ENCODE measurements around the gene MYOG. TPM values are rescaled to one million over a fixed set of nuclear protein-coding genes. Genes with fewer than 3 reads are reported as not detected.

Gene MYOG
- not detected in 2 replicates for total RNA-seq (2014; rRNA removed; shearing (Covaris generic); ENCODE audit: low replicate concordance)

DNA sequence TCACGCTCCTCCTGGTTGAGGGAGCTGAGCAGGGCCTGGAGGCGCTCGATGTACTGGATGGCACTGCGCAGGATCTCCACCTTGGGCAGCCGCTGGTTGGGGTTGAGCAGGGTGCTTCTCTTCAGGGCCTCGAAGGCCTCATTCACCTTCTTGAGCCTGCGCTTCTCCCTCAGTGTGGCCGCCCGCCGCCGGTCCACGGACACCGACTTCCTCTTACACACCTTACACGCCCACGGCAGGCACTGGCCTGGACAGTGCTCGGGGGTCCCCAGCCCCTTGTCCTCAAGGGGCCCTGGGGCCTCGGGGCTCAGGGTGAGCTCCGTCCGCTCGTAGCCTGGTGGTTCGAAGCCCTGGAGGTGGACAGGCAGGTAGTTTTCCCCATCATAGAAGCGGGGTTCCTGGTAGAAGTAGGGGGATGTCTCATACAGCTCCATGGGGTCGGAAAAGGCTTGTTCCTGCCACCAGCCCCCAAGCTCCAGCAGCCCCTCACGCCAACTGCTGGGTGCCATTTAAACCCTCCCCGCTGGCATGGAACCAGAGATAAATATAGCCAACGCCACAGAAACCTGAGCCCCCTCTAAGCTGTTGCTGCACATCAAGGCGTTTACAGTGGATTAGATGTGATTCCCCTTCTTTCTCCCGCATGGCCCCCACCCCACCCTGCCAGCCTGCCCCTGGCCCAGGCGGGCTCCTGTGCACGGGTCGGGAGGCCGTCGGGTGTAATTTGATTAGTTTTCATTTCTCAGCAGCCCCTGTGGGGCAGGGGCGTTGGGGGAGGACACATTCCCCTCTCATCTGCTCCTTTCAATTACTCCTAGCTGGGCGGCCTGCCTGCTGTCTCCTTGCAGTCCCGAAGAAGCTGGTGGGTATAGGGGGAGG, at the start of gene MYOG:
Gene MYOG, minus strand, starts transcription at position 485 of the 879 bp plus-strand sequence. Its CDS starts 51 bp downstream, at position 434.
- no peak for DNase-seq
- H3K27me3 ChIP-seq: no peaks in the 10 kb centered on the region
- no peak within 1 kb of the TSS for H3K4me3 ChIP-seq
- H3K9me3 ChIP-seq: no peaks in the 10 kb centered on the region
- no peaks in the 10 kb centered on the region for H3K36me3 ChIP-seq

DNA sequence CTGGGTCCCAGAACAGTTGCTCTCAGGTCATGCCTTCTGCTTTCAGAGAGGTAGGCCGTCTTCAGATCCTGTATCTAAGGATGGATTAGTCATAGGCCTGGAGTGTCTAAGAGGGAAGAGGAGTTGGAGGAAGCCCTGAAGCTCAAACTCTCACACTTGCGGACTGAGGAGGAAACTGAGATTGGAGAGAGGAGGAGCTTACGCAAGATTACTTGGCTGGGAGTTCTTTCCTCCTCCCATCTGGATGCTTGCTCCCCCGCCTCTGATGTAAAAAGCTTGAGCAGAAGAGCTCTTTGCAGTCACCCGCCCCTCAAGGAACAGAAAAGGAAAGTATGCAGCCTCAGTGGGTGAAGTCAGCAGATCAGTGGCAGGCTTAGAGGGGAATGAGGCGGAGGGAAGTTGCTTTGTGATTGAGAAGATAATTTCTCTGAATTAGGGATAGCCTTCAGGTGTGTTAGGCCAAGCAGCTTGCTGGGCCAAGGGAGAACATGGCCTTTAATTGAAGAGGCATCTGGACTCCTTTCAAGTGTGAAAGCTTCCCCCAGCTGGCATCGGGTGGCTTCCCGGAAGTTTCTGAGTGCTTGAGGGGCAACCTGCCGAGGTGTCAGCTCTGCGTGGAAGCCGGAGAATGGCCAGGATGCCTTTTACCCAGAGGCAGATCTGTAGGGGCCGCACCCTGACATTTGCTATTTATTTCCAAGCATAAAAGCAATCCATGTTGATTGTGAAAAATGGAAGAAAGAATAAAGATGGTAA, 48.3 kb upstream of the MYOG start:
- DNase-seq: no peak
- Histone ChIP-seq H3K36me3 (no peaks in the 10 kb centered on the region), H3K9me3 (no peaks in the 10 kb centered on the region), H3K4me3 (no peak overlapping the region), H3K27me3 (no peaks in the 10 kb centered on the region)

DNA sequence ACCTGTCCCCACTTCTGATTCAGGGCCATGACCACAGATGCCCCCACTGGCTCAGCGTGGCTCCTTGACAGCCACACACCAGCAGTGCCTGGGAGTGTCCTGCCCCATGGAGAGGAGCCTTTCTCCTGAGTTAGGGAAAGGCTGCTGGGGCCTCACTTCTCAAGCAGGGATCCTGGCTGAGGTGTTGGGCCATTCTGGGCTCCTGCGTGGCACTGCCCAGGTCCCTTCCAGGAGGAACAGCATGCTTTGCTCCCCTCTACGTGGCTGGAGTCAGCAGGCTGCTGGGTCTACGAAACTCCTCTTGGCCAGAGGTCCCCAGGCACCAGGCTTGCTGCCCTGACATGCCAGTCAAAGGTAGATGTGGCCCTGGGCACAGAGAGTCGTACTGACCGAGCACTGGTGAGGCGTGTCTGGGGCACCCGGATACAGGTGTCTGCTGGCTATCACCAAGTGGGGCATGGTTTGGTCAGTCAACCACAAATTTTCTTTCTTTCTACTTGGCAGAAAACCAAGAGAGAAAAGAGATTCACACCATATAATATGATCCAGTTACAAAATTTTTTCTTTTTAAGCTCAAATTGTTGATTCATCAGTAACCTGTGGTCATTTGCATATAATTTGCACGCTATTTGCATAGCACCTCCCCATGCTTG, 45.9 kb upstream of the MYOG start:
- no peaks in the 10 kb centered on the region for H3K36me3 ChIP-seq
- H3K4me3 ChIP-seq: no peak overlapping the region
- no peaks in the 10 kb centered on the region for H3K27me3 ChIP-seq
- no peak for DNase-seq
- H3K9me3 ChIP-seq: no peaks in the 10 kb centered on the region

DNA sequence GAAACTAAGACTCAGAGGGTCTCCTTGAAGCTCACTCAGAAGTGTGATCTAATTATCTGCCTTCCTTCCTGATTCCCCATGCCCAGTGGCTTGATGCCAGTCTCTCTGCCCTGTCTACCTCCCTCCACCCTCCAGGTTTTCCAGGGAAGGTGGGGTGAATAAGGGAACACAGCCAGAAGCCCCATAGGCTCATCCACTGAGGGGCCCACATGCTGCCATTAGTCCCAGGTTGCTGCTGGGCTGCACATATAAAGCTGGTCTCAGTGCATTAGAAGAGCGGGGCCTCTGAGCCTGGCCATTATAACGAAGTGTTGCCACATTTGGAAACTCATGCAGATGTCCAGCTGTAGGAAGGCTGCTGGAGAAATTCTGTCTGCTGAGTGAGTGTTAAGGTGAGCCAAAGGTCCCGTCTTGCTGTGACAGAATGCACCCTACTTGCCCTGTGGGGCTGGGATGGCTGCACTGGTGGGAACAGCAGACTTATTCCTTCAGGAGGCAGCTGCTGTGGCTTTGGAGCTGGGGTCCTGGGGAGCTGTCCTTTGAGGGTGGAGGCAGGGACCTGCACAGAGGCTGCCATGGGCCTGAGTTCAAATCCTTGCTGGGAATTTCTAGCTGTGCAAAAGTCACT, 44.7 kb upstream of the MYOG start:
- H3K9me3 ChIP-seq: no peaks in the 10 kb centered on the region
- H3K36me3 ChIP-seq: no peaks in the 10 kb centered on the region
- no peak for DNase-seq
- H3K4me3 ChIP-seq: no peak overlapping the region
- no peaks in the 10 kb centered on the region for H3K27me3 ChIP-seq

DNA sequence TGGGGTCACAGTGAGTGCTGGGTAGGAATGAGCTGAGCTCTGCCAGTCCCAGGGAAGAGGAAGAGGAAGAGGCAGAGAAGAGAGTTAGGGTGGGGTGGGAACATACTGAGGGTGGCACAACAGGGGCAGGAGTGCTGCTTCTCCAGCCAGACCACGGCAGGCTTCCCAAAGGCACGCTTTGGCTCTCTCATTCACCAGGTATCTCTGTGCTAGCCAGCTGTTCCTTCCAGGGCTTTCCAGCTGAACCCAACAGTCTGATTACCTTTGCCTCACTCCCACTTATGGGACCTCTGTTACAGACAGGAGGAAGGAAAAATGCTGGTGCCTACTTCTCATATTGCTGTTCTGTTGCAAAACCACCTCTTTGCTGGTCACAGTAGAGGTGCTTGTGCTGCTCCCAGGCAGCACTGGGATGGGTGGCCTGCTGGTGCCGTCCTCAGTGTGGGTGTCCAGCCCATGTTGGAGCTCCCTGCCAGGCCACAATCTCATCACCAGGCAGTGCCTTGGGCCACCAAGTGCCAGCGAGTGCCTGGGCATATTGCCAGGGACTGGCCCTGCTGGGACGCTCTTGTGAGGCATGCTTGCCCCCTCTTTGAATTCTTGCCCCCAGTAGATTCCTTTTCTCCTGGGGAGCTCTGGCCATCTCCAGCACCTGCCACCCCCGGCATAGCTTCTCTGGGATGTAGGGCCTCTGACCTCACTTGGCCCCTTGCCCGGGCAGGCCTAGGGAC, 43.9 kb upstream of the MYOG start:
- Histone ChIP-seq H3K9me3 (no peaks in the 10 kb centered on the region), H3K36me3 (no peaks in the 10 kb centered on the region), H3K4me3 (no peak overlapping the region), H3K27me3 (no peaks in the 10 kb centered on the region)
- peak; percentile 43 for DNase-seq

DNA sequence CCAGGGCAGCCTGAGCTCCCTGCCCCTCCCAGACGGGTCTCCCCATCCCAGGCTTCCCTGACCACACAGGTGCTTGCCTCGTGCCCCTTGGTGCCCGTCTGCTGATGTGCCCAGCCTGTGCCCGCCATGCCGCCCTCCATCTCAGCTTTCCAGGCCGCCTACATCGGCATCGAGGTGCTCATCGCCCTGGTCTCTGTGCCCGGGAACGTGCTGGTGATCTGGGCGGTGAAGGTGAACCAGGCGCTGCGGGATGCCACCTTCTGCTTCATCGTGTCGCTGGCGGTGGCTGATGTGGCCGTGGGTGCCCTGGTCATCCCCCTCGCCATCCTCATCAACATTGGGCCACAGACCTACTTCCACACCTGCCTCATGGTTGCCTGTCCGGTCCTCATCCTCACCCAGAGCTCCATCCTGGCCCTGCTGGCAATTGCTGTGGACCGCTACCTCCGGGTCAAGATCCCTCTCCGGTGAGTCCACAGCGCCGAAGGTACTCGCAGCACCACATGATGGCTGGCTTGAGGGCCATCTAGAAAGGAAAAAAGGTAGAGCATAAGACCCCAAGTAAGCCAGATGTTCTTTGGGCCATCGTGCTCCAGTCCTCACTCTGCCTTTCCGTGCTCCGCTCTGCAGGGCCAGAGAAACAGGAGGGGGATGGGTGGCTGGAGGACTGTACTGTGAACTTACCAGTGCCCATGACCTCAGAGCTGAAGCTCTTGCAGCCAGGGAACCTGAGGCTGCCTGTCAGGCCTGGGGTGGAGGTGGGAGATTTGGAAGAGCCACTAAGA, 43.1 kb upstream of the MYOG start:
- H3K27me3 ChIP-seq: no peaks in the 10 kb centered on the region
- peak overlapping the region; percentile 42 for H3K4me3 ChIP-seq
- no peak for DNase-seq

DNA sequence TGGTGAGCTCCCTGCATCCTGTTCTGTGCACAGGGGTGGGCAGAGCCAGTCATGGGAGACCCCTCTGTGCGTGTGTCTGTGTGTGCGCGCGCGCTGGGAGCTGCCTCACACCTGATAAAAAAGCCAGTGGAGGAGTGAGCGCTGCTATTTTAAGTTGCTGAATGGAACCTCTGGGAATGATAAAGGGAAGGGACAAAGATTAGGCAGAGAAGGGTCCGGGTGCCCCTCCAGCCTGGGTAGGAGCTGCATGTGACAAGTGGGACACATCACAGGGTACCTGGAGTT, 42.6 kb upstream of the MYOG start:
- Histone ChIP-seq H3K9me3 (no peaks in the 10 kb centered on the region), H3K36me3 (no peaks in the 10 kb centered on the region), H3K4me3 (peak overlapping the region; percentile 42), H3K27me3 (no peaks in the 10 kb centered on the region)
- DNase-seq: no peak

More for the DNA sequence above, 43.1 kb upstream of the MYOG start:
- no peaks in the 10 kb centered on the region for H3K9me3 ChIP-seq
- H3K36me3 ChIP-seq: no peaks in the 10 kb centered on the region

DNA sequence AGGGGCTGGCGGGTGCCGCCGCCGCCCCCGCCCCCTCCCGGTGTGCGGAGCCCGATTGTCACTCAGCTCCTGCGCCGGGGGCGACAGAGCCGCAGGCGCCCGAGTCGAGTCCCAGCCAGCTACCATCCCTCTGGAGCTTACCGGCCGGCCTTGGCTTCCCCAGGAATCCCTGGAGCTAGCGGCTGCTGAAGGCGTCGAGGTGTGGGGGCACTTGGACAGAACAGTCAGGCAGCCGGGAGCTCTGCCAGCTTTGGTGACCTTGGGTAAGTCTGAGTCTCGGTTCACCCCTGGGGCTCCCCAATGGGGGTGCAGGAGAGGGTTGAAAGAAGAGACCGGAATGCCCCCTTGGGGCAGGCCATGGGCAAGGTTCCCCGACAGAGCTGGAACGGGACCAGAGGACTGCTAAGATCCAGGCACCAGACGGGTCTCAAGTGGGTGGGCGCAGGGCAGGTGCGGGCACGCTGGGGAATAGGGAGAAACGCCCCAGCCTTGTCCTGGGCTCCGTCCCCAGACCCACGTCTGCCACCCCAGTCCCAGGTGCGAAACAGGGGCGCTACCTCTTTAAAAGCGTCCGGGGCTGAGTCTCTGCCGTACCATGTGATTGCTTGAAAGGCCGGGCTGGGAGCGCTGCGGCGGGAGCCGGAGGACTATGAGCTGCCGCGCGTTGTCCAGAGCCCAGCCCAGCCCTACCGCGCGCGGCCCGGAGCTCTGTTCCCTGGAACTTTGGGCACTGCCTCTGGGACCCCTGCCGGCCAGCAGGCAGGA, 42.0 kb upstream of the MYOG start, which contains the start of gene ADORA1:
Gene ADORA1, plus strand, starts transcription at position 61 of the 765 bp plus-strand sequence. CDS start 1,116 bp downstream, outside the sequence.
- Histone ChIP-seq H3K27me3 (no peaks in the 10 kb centered on the region), H3K36me3 (no peaks in the 10 kb centered on the region), H3K9me3 (no peaks in the 10 kb centered on the region), H3K4me3 (peak within 1 kb of the TSS; percentile 42)
- peak; percentile 75 for DNase-seq

DNA sequence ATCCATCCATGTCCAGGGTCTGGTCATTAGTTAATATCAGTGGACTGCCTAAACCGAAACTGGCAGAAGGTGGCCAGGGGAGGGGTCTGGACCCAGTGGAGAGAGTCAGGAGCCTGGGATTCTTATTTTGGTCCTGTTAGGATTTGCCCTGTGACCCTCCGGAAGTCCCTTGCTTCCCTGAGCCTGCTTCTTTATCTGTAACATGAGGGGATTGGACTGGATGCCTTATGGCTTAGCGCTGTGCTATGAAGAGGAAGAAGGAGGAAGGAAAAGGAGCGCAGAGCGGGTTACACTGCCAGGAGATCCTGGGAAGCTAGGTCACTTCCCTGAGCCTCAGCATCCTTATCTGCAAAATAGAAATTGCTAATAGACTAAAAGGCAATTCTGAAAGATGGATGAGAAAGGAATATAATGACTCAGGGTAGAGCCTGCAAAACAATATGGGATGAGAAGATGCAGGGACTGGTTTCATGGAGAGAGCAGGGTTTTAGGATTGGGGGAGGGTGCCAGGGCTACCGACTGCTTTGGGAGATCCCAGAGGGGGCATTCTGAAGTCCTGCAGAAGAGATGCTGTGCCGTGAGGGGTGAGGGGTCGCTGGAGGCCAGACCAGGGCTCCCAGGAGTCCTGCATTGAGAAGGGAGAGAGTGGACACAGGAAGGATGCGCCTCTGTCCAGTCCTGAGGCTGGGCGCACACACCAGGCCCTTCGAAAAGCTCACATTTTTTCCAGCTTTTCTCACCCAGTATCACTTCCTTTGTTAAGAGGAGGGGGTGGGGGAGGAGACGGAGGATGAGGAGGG, 41.3 kb upstream of the MYOG start:
- H3K4me3 ChIP-seq: peak overlapping the region; percentile 42
- no peaks in the 10 kb centered on the region for H3K27me3 ChIP-seq

DNA sequence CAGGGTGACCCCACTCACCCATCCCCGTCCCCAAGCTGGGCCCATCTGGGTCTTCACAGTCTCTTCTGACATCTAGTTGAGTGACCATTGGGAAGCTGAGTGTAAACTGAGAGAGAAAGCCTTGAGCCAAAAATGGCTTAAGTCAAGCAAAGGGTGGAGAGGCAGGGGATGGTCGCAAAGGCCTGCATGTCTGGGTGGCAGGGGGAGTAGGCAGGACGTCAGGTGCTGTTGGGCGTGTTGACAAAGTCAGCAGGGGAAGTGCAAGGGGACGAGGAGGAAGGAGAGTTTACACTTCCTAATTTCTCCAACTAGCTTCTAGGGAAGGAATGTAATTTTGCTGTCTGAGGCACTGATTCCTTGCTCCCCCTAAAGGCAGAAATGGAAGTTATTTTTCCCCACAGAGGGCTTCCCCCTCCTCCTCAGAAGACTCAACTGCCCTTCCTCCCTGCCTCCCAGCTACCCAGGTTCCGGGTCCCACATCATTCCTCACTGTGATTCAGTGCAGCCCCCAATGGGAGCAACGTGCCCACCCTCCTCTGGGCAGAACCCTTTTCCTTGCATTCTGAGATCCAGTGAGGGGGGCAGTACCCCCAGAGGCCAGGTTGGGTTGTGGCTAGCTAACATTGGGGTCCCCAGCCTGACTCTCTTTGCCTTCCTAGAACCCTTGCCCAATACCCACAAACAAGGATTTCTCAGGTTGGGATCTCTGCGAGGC, 40.5 kb upstream of the MYOG start:
- Histone ChIP-seq H3K27me3 (no peaks in the 10 kb centered on the region), H3K9me3 (no peaks in the 10 kb centered on the region), H3K36me3 (no peaks in the 10 kb centered on the region), H3K4me3 (no peak overlapping the region)
- no peak for DNase-seq

More for the DNA sequence above, 41.3 kb upstream of the MYOG start:
- DNase-seq: no peak
- Histone ChIP-seq H3K9me3 (no peaks in the 10 kb centered on the region), H3K36me3 (no peaks in the 10 kb centered on the region)

DNA sequence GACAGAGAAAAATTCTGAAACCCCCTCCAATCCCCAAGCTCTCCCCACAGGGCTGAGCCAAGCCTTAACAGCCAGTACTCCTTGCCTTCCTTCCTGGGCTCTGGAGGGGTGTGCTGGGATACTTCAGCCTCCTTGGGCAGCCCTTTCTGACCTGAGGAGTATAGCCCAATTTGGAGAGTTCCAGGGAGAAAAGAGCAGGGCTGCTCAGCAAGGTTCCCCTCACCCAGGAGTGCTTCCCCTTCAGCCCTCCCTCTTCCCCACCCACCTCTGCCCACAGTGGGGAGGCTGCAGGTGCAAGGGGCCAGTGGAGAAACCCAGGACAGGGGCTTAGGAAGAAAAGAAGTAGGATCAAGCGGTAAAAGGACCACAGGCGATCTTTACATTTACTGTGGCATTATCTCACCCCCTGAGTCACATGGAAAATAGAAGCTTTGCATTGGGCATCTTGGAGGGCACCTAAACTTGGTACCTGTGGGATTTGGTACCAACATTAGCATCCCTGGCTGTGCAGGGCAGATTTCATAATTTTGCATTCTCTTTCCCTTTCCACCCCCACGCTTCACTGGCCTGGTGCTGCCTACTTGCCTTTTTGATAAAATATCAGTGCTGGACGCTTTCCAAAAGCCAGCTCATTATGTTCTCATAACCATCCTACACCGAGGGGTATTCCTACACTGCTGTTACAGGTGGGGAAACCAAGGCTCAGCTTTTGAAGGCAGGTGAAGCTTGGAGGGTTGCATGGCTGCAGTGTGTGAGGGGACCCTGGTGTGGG, 38.9 kb upstream of the MYOG start:
- Histone ChIP-seq H3K9me3 (no peaks in the 10 kb centered on the region), H3K4me3 (no peak overlapping the region), H3K36me3 (no peaks in the 10 kb centered on the region), H3K27me3 (no peaks in the 10 kb centered on the region)
- no peak for DNase-seq

DNA sequence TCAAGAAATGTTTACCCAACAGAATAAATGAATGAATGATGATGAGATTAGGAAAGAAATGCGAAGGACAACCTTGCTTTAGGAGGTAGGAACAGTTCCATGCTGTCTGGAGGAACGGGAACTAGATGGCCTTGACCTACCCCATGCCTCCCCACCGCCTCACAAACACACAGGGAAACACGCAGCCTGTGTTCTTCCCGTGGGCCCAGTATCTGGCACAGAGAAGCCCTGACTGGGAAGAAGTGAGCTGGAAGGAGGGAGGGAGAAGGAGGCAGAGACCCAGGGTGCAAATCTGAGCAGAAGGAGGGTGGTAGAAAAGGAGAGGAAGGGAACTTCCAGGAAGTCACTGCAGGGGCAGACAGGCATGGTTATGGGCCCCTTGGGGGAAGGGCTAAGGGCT, 38.2 kb upstream of the MYOG start:
- Histone ChIP-seq H3K9me3 (no peaks in the 10 kb centered on the region), H3K4me3 (no peak overlapping the region), H3K27me3 (no peaks in the 10 kb centered on the region), H3K36me3 (no peaks in the 10 kb centered on the region)
- DNase-seq: no peak

DNA sequence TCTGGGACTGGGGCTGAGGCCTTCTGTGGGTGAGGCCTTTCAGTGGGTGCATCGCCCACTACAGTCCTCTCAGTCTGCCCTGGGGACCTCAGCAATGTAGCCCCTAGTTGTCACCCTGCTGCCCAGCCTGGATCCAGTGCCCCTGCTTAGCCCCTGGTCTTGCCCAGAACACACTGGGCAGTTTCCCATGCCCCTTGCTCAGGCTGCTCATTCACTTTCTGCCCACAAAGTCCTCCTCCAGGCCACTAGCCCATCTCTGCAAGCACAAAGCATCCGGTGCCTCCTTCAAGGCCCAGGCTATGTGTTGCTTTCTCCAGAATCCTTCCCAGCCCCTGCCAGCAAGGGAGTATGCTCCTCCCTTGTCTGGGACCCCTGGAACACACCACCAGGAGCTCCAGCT, 36.3 kb upstream of the MYOG start:
- no peak for DNase-seq

More for the DNA sequence above, 36.3 kb upstream of the MYOG start:
- H3K9me3 ChIP-seq: no peaks in the 10 kb centered on the region
- H3K27me3 ChIP-seq: no peaks in the 10 kb centered on the region
- no peak overlapping the region for H3K4me3 ChIP-seq
- H3K36me3 ChIP-seq: no peaks in the 10 kb centered on the region

Measured in MG63 (cell line).